HEK293 (cell line): ENCODE data around the gene TECPR2.

Experiments
- HOXD13 ChIP-seq: sonication (generic); formaldehyde crosslinking; IDR thresholded peaks from 2 replicates; pipeline ENCODE4 v1.8.0; 2022; ENCODE audit warnings: missing genetic modification reagents, borderline replicate concordance
- MZF1 ChIP-seq: fragments of 450-650 bp; formaldehyde crosslinking; IDR thresholded peaks from 2 replicates; pipeline ENCODE4 v1.5.1; 2017; ENCODE audit warnings: missing biosample characterization, missing genetic modification characterization, borderline replicate concordance
- PRDM1 ChIP-seq: fragments of 450-650 bp; formaldehyde crosslinking; IDR thresholded peaks from 2 replicates; pipeline ENCODE4; 2016; ENCODE audit warnings: missing biosample characterization, missing genetic modification characterization
- ZBTB21 ChIP-seq: fragments of 450-650 bp; formaldehyde crosslinking; IDR thresholded peaks from 2 replicates; pipeline ENCODE4 v1.5.1; 2017; ENCODE audit warnings: missing biosample characterization, missing genetic modification characterization
- ZNF239 ChIP-seq: fragments of 450-650 bp; formaldehyde crosslinking; IDR thresholded peaks from 2 replicates; pipeline ENCODE4 v1.5.1; 2016; ENCODE audit warnings: missing biosample characterization, missing genetic modification characterization
- ZNF24 ChIP-seq: fragments of 450-650 bp; formaldehyde crosslinking; IDR thresholded peaks from 2 replicates; pipeline ENCODE4 v1.5.1; 2016; ENCODE audit warnings: missing biosample characterization, missing genetic modification characterization
- ZNF660 ChIP-seq: fragments of 450-650 bp; IDR thresholded peaks from 2 replicates; pipeline ENCODE4 v1.5.1; 2018; ENCODE audit warnings: missing biosample characterization, mild to moderate bottlenecking, missing genetic modification characterization
- ZNF670 ChIP-seq: fragments of 450-650 bp; formaldehyde crosslinking; IDR thresholded peaks from 2 replicates; pipeline ENCODE4 v1.5.1; 2016; ENCODE audit warnings: missing biosample characterization, missing genetic modification characterization, low read depth
- ZSCAN23 ChIP-seq: fragments of 450-650 bp; formaldehyde crosslinking; IDR thresholded peaks from 2 replicates; pipeline ENCODE4 v1.5.1; 2016; ENCODE audit warnings: missing biosample characterization, missing genetic modification characterization
- TF ChIP-seq, protein P1 (sequence below): fragments of 450-650 bp; formaldehyde crosslinking; IDR thresholded peaks from 2 replicates; pipeline ENCODE4 v1.5.1; 2016; ENCODE audit warnings: missing biosample characterization, missing genetic modification characterization
- TF ChIP-seq, protein P2 (sequence below): fragments of 450-650 bp; formaldehyde crosslinking; IDR thresholded peaks from 2 replicates; pipeline ENCODE4 v1.5.1; 2016; ENCODE audit warnings: missing biosample characterization, missing genetic modification characterization
- TF ChIP-seq, protein P3 (sequence below): fragments of 450-650 bp; formaldehyde crosslinking; IDR thresholded peaks from 2 replicates; pipeline ENCODE4 v1.5.1; 2016; ENCODE audit warnings: missing biosample characterization, missing genetic modification characterization
- TF ChIP-seq, protein P4 (sequence below): fragments of 450-650 bp; formaldehyde crosslinking; IDR thresholded peaks from 2 replicates; pipeline ENCODE4 v1.5.1; 2016; ENCODE audit warnings: missing biosample characterization, missing genetic modification characterization

DNA sequence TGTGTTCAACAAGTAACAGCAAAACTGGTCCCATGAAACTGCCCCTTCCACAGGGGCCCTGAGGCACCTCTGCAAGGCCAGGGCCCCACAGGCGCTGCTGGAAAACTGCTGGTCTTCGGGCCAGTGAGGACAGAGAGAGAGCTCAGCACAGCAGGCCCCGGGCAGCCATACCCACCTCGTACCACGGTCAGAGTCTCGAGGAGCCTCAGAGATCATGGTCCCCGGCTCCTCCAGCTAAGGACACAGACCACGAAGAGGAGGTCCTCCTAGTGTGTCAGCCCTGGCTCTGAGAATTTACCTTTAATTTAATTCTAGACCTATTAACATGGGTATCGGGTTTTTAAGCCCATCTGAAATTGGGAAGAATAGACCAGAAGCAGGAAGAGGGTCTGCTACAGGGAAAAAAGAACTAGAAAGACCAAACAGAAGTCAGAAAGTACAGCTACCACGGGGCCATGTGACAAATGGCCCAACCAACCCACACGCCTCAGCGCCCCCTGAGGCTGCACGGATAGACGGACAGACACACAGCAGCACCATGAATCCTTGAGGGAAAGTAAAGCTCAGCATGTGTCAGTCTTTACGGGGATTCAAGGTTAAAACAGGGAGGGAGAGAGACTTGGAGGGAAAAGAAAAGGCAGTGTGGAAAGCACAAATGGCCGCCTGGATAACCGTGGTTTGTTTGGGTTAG, 123.9 kb downstream of the TECPR2 start:
- TF ChIP-seq, protein P1, sequence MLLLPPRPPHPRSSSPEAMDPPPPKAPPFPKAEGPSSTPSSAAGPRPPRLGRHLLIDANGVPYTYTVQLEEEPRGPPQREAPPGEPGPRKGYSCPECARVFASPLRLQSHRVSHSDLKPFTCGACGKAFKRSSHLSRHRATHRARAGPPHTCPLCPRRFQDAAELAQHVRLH (tag by site-specific recombination) = no peak
- no peak for TF ChIP-seq ZNF670 (tag by site-specific recombination)
- no peak for TF ChIP-seq ZNF239 (tag by site-specific recombination)
- TF ChIP-seq HOXD13 (CRISPR knock-in tag) = no peak
- no peak for TF ChIP-seq PRDM1 (tag by site-specific recombination)
- TF ChIP-seq, protein P2, sequence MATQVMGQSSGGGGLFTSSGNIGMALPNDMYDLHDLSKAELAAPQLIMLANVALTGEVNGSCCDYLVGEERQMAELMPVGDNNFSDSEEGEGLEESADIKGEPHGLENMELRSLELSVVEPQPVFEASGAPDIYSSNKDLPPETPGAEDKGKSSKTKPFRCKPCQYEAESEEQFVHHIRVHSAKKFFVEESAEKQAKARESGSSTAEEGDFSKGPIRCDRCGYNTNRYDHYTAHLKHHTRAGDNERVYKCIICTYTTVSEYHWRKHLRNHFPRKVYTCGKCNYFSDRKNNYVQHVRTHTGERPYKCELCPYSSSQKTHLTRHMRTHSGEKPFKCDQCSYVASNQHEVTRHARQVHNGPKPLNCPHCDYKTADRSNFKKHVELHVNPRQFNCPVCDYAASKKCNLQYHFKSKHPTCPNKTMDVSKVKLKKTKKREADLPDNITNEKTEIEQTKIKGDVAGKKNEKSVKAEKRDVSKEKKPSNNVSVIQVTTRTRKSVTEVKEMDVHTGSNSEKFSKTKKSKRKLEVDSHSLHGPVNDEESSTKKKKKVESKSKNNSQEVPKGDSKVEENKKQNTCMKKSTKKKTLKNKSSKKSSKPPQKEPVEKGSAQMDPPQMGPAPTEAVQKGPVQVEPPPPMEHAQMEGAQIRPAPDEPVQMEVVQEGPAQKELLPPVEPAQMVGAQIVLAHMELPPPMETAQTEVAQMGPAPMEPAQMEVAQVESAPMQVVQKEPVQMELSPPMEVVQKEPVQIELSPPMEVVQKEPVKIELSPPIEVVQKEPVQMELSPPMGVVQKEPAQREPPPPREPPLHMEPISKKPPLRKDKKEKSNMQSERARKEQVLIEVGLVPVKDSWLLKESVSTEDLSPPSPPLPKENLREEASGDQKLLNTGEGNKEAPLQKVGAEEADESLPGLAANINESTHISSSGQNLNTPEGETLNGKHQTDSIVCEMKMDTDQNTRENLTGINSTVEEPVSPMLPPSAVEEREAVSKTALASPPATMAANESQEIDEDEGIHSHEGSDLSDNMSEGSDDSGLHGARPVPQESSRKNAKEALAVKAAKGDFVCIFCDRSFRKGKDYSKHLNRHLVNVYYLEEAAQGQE (tag by site-specific recombination) = no peak
- no peak for TF ChIP-seq ZSCAN23 (tag by site-specific recombination)
- TF ChIP-seq ZNF660 (tag by site-specific recombination) = no peak
- TF ChIP-seq, protein P3, sequence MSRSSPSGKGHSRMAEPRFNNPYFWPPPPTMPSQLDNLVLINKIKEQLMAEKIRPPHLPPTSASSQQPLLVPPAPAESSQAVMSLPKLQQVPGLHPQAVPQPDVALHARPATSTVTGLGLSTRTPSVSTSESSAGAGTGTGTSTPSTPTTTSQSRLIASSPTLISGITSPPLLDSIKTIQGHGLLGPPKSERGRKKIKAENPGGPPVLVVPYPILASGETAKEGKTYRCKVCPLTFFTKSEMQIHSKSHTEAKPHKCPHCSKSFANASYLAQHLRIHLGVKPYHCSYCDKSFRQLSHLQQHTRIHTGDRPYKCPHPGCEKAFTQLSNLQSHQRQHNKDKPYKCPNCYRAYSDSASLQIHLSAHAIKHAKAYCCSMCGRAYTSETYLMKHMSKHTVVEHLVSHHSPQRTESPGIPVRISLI = no peak
- TF ChIP-seq, protein P4, sequence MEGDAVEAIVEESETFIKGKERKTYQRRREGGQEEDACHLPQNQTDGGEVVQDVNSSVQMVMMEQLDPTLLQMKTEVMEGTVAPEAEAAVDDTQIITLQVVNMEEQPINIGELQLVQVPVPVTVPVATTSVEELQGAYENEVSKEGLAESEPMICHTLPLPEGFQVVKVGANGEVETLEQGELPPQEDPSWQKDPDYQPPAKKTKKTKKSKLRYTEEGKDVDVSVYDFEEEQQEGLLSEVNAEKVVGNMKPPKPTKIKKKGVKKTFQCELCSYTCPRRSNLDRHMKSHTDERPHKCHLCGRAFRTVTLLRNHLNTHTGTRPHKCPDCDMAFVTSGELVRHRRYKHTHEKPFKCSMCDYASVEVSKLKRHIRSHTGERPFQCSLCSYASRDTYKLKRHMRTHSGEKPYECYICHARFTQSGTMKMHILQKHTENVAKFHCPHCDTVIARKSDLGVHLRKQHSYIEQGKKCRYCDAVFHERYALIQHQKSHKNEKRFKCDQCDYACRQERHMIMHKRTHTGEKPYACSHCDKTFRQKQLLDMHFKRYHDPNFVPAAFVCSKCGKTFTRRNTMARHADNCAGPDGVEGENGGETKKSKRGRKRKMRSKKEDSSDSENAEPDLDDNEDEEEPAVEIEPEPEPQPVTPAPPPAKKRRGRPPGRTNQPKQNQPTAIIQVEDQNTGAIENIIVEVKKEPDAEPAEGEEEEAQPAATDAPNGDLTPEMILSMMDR (tag by site-specific recombination) = no peak; the same call in 1 of the 2 replicates
- no peak for TF ChIP-seq ZBTB21
- no peak for TF ChIP-seq MZF1
- no peak for TF ChIP-seq ZNF24 (tag by site-specific recombination)
